ENCODE measurements around the gene CCL4. TPM values are rescaled to one million over a fixed set of nuclear protein-coding genes. Genes with fewer than 3 reads are reported as not detected.

CCL4 gene
- total and polyA plus RNA-seq, 4 donors: 1.7 to 4.6 (median 2.8) TPM

DNA sequence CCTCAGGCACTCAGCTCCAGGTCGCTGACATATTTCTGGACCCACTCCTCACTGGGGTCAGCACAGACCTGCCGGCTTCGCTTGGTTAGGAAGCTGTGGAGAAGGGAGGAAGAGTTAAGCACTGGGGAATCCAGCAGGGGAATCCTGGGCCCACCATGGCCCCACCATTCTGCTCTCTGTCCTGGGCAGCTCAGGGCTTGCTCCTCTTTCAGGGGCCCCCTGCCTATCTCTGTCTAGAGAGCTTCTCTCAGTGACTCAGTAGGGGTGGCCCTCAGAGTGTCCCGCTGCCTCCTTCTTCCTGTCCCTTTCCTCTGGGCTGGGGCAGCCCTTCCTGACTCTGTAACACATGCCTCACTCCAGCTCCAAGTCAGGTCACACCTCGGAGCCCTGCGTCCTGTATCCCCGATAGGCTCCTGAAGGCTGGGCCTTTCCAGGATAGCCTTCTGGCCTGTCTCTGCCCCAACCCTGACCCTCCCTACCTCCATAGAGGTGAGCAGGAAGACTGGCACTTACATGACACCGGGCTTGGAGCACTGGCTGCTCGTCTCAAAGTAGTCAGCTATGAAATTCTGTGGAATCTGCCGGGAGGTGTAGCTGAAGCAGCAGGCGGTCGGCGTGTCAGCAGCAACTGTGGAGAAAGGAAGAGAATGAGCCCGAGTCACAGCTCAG is 14.8 kb upstream of the CCL4 start (continued):
- TF ChIP-seq NR2F2 (IDR thresholded peaks at IDR 0.05) (no peak), JUND (IDR thresholded peaks at IDR 0.05) (no peak)

DNA sequence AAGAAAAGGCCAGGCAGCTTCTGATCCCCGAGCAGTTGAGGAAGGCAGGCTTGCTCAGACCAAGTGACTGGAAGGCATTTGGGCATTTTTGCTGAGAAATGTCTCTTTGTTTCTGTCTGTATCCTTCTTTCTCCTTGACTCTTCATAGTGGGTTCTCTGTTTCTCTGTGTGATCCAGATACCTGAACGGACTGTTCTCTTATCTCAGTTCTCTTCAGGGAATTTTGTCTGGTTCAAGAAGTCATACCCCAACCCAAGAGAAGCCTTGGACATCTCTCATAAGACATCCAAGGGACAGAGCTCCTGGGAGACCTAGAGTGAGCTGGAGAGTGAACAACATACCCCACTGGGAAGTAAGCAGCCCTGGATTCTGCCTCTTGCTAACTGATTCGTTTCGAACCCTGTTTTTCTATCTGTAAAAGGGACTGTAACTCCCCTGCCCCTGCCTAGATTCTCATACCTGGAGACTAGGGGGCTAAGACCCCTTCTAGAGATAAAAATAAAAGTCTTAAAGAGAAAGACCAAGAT is 14.2 kb upstream of the CCL4 start:
- H3K4me1 ChIP-seq (ENCODE audit: control insufficient read depth in 4 of 4, insufficient read depth in 4 of 4, low read length in 3 of 4): peaks cover 8 to 22% (median 20%) of the 10 kb centered on the region in 4 donors

DNA sequence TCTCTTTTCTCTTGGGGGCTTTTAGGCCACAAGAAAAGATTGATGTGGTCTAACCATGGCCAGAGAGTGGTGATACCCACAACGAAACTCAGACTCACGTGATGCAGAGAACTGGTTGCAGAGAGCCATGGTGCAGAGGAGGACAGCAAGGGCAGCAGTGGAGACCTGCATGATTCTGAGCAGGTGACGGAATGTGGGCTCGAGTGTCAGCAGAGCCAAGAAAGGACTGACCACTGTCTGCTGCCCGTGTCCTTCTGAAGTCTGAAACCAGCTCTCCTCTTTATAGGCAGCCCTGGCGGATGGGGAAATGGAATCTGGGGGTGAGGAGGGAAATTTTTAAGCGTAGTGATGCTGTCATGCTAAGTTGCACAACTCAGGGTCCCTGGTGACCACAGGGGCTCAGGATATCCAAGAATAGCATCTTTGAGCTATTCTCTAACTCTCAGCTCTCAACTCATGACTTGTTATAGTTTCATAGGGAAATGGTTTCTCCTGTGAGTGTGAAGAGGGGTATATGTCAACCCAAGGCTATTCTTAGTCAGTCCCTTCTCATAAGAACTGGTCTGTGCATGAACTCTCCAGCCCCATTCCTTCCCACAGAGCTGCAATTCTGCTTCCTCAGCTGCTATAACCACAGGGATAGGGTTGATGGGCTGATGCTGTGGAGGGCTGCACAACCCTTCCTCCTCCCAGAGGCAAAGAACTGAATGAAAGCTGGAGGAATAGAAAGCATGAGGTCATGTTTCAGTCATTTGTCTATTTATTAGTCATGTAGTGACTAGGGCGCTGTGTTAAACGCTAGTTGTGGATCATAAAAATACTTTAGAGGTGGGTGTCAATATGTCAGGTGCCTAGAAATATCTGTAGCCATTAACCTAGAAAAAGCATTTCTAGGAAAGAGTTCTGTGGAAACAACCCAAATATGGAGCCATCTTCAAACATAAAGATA is 13.5 kb upstream of the CCL4 start, which contains the start of gene CCL3:
CCL3 (minus strand) TSS at position 256 of the 949 bp plus-strand sequence; CDS start at position 171, 85 bp downstream.
- Histone ChIP-seq H3K27ac (ENCODE audit: low read depth in 1 of 2, low read length in 2 of 2) (peak within 1 kb of the TSS; percentile 31 to 60), H3K4me3 (ENCODE audit: low read depth in 1 of 3, low read length in 3 of 3) (no peak within 1 kb of the TSS)
- 86% methylated on average over 9 of the region's 9 CpGs for WGBS

More for the DNA sequence above, 14.2 kb upstream of the CCL4 start:
- Histone ChIP-seq H3K27ac (ENCODE audit: low read depth in 1 of 2, low read length in 2 of 2) (peak overlapping the region; percentile 31 to 60), H3K9me3 (ENCODE audit: control insufficient read depth in 4 of 4, low read length in 3 of 4) (no peaks in the 10 kb centered on the region), H3K36me3 (ENCODE audit: control insufficient read depth in 4 of 4, insufficient read depth in 3 of 4, low read depth in 1 of 4, low read length in 3 of 4) (no peaks in the 10 kb centered on the region), H3K27me3 (ENCODE audit: control insufficient read depth in 4 of 4, insufficient read depth in 4 of 4, low read length in 3 of 4) (no peaks in the 10 kb centered on the region), H3K9ac (ENCODE audit: low read depth in 1 of 2, low read length in 2 of 2) (peak overlapping the region in 1 of 2 donors; percentile 53), H3K4me3 (ENCODE audit: low read depth in 1 of 3, low read length in 3 of 3) (no peak overlapping the region)
- 85% methylated on average over 4 of the region's 4 CpGs for WGBS
- TF ChIP-seq RXRA (IDR thresholded peaks at IDR 0.05): no peak
- DNase-seq (ENCODE audit: low spot score): no peak

More for the DNA sequence above, 13.5 kb upstream of the CCL4 start, which contains the start of gene CCL3:
- no peaks in the 10 kb centered on the region for H3K36me3 ChIP-seq (ENCODE audit: control insufficient read depth in 4 of 4, insufficient read depth in 3 of 4, low read depth in 1 of 4, low read length in 3 of 4)
- TF ChIP-seq HNF4A (conservative IDR thresholded peaks at IDR 0.05) (no peak), JUND (IDR thresholded peaks at IDR 0.05) (no peak), GABPA (IDR thresholded peaks at IDR 0.05 in 1 of 2, conservative IDR thresholded peaks at IDR 0.05 in 1 of 2) (no peak), RXRA (IDR thresholded peaks at IDR 0.05) (no peak), FOXA2 (IDR thresholded peaks at IDR 0.05) (no peak), RAD21 (IDR thresholded peaks at IDR 0.05) (no peak)
- TF ChIP-seq, protein P1, sequence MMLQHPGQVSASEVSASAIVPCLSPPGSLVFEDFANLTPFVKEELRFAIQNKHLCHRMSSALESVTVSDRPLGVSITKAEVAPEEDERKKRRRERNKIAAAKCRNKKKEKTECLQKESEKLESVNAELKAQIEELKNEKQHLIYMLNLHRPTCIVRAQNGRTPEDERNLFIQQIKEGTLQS (IDR thresholded peaks at IDR 0.05): no peak
- TF ChIP-seq, protein P2, sequence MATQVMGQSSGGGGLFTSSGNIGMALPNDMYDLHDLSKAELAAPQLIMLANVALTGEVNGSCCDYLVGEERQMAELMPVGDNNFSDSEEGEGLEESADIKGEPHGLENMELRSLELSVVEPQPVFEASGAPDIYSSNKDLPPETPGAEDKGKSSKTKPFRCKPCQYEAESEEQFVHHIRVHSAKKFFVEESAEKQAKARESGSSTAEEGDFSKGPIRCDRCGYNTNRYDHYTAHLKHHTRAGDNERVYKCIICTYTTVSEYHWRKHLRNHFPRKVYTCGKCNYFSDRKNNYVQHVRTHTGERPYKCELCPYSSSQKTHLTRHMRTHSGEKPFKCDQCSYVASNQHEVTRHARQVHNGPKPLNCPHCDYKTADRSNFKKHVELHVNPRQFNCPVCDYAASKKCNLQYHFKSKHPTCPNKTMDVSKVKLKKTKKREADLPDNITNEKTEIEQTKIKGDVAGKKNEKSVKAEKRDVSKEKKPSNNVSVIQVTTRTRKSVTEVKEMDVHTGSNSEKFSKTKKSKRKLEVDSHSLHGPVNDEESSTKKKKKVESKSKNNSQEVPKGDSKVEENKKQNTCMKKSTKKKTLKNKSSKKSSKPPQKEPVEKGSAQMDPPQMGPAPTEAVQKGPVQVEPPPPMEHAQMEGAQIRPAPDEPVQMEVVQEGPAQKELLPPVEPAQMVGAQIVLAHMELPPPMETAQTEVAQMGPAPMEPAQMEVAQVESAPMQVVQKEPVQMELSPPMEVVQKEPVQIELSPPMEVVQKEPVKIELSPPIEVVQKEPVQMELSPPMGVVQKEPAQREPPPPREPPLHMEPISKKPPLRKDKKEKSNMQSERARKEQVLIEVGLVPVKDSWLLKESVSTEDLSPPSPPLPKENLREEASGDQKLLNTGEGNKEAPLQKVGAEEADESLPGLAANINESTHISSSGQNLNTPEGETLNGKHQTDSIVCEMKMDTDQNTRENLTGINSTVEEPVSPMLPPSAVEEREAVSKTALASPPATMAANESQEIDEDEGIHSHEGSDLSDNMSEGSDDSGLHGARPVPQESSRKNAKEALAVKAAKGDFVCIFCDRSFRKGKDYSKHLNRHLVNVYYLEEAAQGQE (IDR thresholded peaks at IDR 0.05): no peak
- TF ChIP-seq, protein P3, sequence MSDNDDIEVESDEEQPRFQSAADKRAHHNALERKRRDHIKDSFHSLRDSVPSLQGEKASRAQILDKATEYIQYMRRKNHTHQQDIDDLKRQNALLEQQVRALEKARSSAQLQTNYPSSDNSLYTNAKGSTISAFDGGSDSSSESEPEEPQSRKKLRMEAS (IDR thresholded peaks at IDR 0.05): no peak
- DNase-seq (ENCODE audit: low spot score): no peak
- H3K9me3 ChIP-seq (ENCODE audit: control insufficient read depth in 4 of 4, low read length in 3 of 4): no peaks in the 10 kb centered on the region
- peak within 1 kb of the TSS in 1 of 2 donors; percentile 53 for H3K9ac ChIP-seq (ENCODE audit: low read depth in 1 of 2, low read length in 2 of 2)
- H3K27me3 ChIP-seq (ENCODE audit: control insufficient read depth in 4 of 4, insufficient read depth in 4 of 4, low read length in 3 of 4): no peaks in the 10 kb centered on the region
- H3K4me1 ChIP-seq (ENCODE audit: control insufficient read depth in 4 of 4, insufficient read depth in 4 of 4, low read length in 3 of 4): peaks cover 8 to 21% (median 18%) of the 10 kb centered on the region in 4 donors
